Measurements from ENCODE around the gene HMGA1.
"Not testable (repeated sequence)": the region's sequence is repeated elsewhere in the genome, so short reads cannot be mapped to it uniquely, and the experiment has no call there.

HMGA1 gene

GRCh38 chr6:34239893-34240292, 3.2 kb downstream of the HMGA1 start:
- H3K4me3 ChIP-seq (ENCODE audit: low read depth, low read length) = peak overlapping the region; percentile 87

- H3K4me3 ChIP-seq (ENCODE audit: low read depth, low read length) = no peak overlapping the region
These were observed 3.9 kb downstream of the HMGA1 start for GRCh38 chr6:34240329-34241248.

GRCh38 chr6:34241351-34242215, 4.9 kb downstream of the HMGA1 start:
- no peak overlapping the region for H3K4me3 ChIP-seq (ENCODE audit: low read depth, low read length)

GRCh38 chr6:34242252-34243130, 5.8 kb downstream of the HMGA1 start:
- no peak overlapping the region for H3K4me3 ChIP-seq (ENCODE audit: low read depth, low read length)

- H3K4me3 ChIP-seq (ENCODE audit: low read depth, low read length) = no peak overlapping the region
These were observed 6.6 kb downstream of the HMGA1 start for GRCh38 chr6:34243131-34243771.

GRCh38 chr6:34243901-34244884, 7.5 kb downstream of the HMGA1 start:
- H3K4me3 ChIP-seq (ENCODE audit: low read depth, low read length) = no peak overlapping the region

- not testable (repeated sequence) for H3K4me3 ChIP-seq (ENCODE audit: low read depth, low read length)
These were observed 8.5 kb downstream of the HMGA1 start for GRCh38 chr6:34245032-34245760.

GRCh38 chr6:34245761-34246140, 9.1 kb downstream of the HMGA1 start:
- H3K4me3 ChIP-seq (ENCODE audit: low read depth, low read length) = not testable (repeated sequence)

GRCh38 chr6:34246249-34246562, 9.5 kb downstream of the HMGA1 start:
- H3K4me3 ChIP-seq (ENCODE audit: low read depth, low read length) = no peak overlapping the region

GRCh38 chr6:34246563-34247391, 10.1 kb downstream of the HMGA1 start:
- no peak overlapping the region for H3K4me3 ChIP-seq (ENCODE audit: low read depth, low read length)

GRCh38 chr6:34247481-34248197, 11.0 kb downstream of the HMGA1 start:
- H3K4me3 ChIP-seq (ENCODE audit: low read depth, low read length) = no peak overlapping the region

- peak overlapping the region; percentile 65 for H3K4me3 ChIP-seq (ENCODE audit: low read depth, low read length)
These were observed 11.6 kb downstream of the HMGA1 start for GRCh38 chr6:34248198-34248726.

- peak within 1 kb of the TSS; percentile 65 for H3K4me3 ChIP-seq (ENCODE audit: low read depth, low read length)
These were observed 12.2 kb downstream of the HMGA1 start, which contains the start of gene SMIM29 for GRCh38 chr6:34248727-34249468. SMIM29 (minus strand) TSS chr6:34249006; CDS start chr6:34247791, 1,215 bp downstream.

- H3K4me3 ChIP-seq (ENCODE audit: low read depth, low read length) = peak overlapping the region; percentile 39
These were observed 13.0 kb downstream of the HMGA1 start for GRCh38 chr6:34249469-34250261.

- not testable (repeated sequence) for H3K4me3 ChIP-seq (ENCODE audit: low read depth, low read length)
These were observed 15.7 kb downstream of the HMGA1 start for GRCh38 chr6:34252395-34252794.
